ENCODE data around the gene POLR3G.

The POLR3G gene

DNA sequence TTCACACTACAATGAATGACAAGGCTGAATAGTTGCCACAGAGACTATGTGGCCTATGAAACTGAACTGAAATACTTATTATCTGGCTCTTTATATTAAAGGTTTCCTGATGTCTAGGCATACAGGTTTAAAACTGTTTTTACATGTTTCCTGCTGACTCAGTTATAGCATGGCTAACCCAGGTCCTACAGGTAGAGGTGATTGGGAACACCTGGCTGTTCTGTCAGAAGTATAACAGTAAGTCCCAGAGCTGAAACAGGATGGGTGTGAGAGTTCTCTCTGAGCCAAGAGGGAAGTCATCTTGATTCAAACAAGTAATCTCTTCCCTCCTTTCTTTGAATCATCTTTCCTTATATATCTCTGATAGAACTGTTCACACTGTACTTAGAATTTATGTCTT, 79.0 kb downstream of the POLR3G start (continued):
- TF ChIP-seq KLF10 (tag by site-specific recombination; IDR thresholded peaks at IDR 0.05) (no peak), SCRT1 (tag by site-specific recombination; IDR thresholded peaks at IDR 0.05; ENCODE audit: borderline replicate concordance) (no peak), SP3 (tag by site-specific recombination; IDR thresholded peaks at IDR 0.05) (no peak), ZNF488 (tag by site-specific recombination; IDR thresholded peaks at IDR 0.05) (no peak), IKZF3 (tag by site-specific recombination; IDR thresholded peaks at IDR 0.05) (no peak), ZNF747 (tag by site-specific recombination; IDR thresholded peaks at IDR 0.05) (no peak), ZNF362 (tag by site-specific recombination; IDR thresholded peaks at IDR 0.05) (no peak), ZNF776 (tag by site-specific recombination; IDR thresholded peaks at IDR 0.05; ENCODE audit: borderline replicate concordance) (no peak)

DNA sequence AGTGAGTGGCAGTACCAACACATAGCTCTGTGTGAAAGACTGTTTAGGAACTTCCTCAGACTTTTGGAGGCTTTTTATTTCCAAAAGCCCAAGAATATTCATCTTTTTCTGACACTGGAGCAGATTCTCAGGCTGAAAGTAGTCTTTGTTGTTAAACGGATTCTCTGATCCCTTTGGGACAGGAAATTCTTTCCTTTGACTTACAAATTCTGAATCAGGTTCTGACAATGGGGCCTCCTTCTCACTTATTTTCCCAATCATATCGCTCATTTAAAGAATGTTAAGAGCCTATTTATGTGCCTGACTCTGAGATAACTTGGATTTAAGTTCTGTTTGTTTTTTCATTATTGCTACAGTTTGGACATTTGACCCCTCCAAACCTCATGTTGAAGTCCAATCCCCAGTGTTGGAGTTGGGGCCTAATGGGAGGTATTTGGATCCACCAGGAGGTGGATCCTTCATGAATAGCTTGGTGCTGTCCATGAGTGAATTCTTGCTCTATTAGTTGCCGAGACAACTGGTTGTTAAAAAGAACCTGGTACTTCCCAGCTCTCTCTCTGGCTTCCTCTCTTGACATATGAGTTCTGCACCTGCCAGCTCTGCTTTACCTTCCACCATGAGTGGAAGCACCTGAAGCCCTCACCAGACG, 79.8 kb downstream of the POLR3G start:
- no peaks in the 10 kb centered on the region for H3K9me3 ChIP-seq (ENCODE audit: control insufficient read depth, insufficient read depth, low read depth, low read length)
- H3K36me3 ChIP-seq (ENCODE audit: control insufficient read depth in 2 of 2, insufficient read depth in 1 of 2, low read length in 2 of 2): no peaks in the 10 kb centered on the region
- ChIA-PET CTCF (no interaction called here), POLR2A (no interaction called here)
- peaks cover 9% of the 10 kb centered on the region for H3K4me1 ChIP-seq (ENCODE audit: control insufficient read depth, insufficient read depth, low read length)
- TF ChIP-seq ZNF776 (tag by site-specific recombination; IDR thresholded peaks at IDR 0.05; ENCODE audit: borderline replicate concordance): no peak
- TF ChIP-seq ZNF747 (tag by site-specific recombination; IDR thresholded peaks at IDR 0.05): no peak
- no peak for TF ChIP-seq ZNF426 (tag by site-specific recombination; IDR thresholded peaks at IDR 0.05)
- TF ChIP-seq, protein P1, sequence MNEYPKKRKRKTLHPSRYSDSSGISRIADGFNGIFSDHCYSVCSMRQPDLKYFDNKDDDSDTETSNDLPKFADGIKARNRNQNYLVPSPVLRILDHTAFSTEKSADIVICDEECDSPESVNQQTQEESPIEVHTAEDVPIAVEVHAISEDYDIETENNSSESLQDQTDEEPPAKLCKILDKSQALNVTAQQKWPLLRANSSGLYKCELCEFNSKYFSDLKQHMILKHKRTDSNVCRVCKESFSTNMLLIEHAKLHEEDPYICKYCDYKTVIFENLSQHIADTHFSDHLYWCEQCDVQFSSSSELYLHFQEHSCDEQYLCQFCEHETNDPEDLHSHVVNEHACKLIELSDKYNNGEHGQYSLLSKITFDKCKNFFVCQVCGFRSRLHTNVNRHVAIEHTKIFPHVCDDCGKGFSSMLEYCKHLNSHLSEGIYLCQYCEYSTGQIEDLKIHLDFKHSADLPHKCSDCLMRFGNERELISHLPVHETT (tag by site-specific recombination; IDR thresholded peaks at IDR 0.05): no peak
- no peak for TF ChIP-seq ZNF280D (tag by site-specific recombination; IDR thresholded peaks at IDR 0.05)
- no peak for TF ChIP-seq SP3 (tag by site-specific recombination; IDR thresholded peaks at IDR 0.05)
- TF ChIP-seq ZNF335 (tag by site-specific recombination; conservative IDR thresholded peaks at IDR 0.05): no peak
- TF ChIP-seq GLI4 (tag by site-specific recombination; IDR thresholded peaks at IDR 0.05): no peak
- no peak for TF ChIP-seq ZNF146 (tag by site-specific recombination; IDR thresholded peaks at IDR 0.05)
- TF ChIP-seq, protein P2, sequence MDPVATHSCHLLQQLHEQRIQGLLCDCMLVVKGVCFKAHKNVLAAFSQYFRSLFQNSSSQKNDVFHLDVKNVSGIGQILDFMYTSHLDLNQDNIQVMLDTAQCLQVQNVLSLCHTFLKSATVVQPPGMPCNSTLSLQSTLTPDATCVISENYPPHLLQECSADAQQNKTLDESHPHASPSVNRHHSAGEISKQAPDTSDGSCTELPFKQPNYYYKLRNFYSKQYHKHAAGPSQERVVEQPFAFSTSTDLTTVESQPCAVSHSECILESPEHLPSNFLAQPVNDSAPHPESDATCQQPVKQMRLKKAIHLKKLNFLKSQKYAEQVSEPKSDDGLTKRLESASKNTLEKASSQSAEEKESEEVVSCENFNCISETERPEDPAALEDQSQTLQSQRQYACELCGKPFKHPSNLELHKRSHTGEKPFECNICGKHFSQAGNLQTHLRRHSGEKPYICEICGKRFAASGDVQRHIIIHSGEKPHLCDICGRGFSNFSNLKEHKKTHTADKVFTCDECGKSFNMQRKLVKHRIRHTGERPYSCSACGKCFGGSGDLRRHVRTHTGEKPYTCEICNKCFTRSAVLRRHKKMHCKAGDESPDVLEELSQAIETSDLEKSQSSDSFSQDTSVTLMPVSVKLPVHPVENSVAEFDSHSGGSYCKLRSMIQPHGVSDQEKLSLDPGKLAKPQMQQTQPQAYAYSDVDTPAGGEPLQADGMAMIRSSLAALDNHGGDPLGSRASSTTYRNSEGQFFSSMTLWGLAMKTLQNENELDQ (tag by site-specific recombination; IDR thresholded peaks at IDR 0.05; ENCODE audit: low read depth): no peak
- TF ChIP-seq EGR2 (tag by site-specific recombination; IDR thresholded peaks at IDR 0.05; ENCODE audit: low read depth): no peak
- no peak for TF ChIP-seq ZNF175 (tag by site-specific recombination; IDR thresholded peaks at IDR 0.05)
- no peak for TF ChIP-seq MZF1 (tag by site-specific recombination; IDR thresholded peaks at IDR 0.05; ENCODE audit: borderline replicate concordance)
- TF ChIP-seq GLIS2 (tag by site-specific recombination; IDR thresholded peaks at IDR 0.05): no peak
- no peak overlapping the region for H3K27ac ChIP-seq (ENCODE audit: extremely low read depth, low read depth, low read length)
- H3K4me3 ChIP-seq (ENCODE audit: low read depth, low read length): no peak overlapping the region
